Endodermal cell (in vitro differentiated cells): ENCODE data around the gene ATP5PO. TPM values are rescaled to one million over a fixed set of nuclear protein-coding genes. Genes with fewer than 3 reads are reported as not detected.
"Not testable (repeated sequence)": the region's sequence is repeated elsewhere in the genome, so short reads cannot be mapped to it uniquely, and the experiment has no call there.

Experiments used
- DNase-seq: peaks from one replicate; pipeline ENCODE4 v3.0.0-alpha.2; 2017
- H3K27ac ChIP-seq: 2 replicates; pipeline ENCODE4 v1.5.1; 2013; ENCODE audit warnings: mild to moderate bottlenecking, low read depth, low read length, moderate library complexity
- H3K27me3 ChIP-seq: 2 replicates; pipeline ENCODE4 v1.6.1; 2013; ENCODE audit warnings: mild to moderate bottlenecking, low read length, moderate library complexity; ENCODE audit not compliant: insufficient read depth, control insufficient read depth, poor library complexity, severe bottlenecking
- H3K36me3 ChIP-seq: 2 replicates; pipeline ENCODE4 v1.7.0; 2013; ENCODE audit warnings: mild to moderate bottlenecking, low read length, moderate library complexity; ENCODE audit not compliant: control insufficient read depth, insufficient read depth
- H3K4me1 ChIP-seq: one replicate; pipeline ENCODE4 v1.7.0; 2013; ENCODE audit warnings: low read length; ENCODE audit not compliant: control insufficient read depth, insufficient read depth
- H3K4me3 ChIP-seq: 2 replicates; pipeline ENCODE4 v1.5.1; 2013; ENCODE audit warnings: mild to moderate bottlenecking, low read length, moderate library complexity
- H3K9ac ChIP-seq: 2 replicates; pipeline ENCODE4 v1.6.1; 2013; ENCODE audit warnings: mild to moderate bottlenecking, low read length, moderate library complexity; ENCODE audit not compliant: poor library complexity, severe bottlenecking; ENCODE audit errors: extremely low read depth
- H3K9me3 ChIP-seq: 2 replicates; pipeline ENCODE4 v1.6.1; 2013; ENCODE audit warnings: mild to moderate bottlenecking, low read length, moderate library complexity; ENCODE audit not compliant: control insufficient read depth
- H3K27ac Mint-ChIP-seq: 2 replicates; pipeline ENCODE4 v1.8.0; 2020; ENCODE audit warnings: mixed read lengths
- H3K27me3 Mint-ChIP-seq: 2 replicates; pipeline ENCODE4 v1.8.0; 2021; ENCODE audit warnings: mild to moderate bottlenecking, mixed read lengths; ENCODE audit not compliant: insufficient read depth
- H3K36me3 Mint-ChIP-seq: 2 replicates; pipeline ENCODE4 v1.8.0; 2020; ENCODE audit warnings: low read depth, mixed read lengths
- H3K4me1 Mint-ChIP-seq: 2 replicates; pipeline ENCODE4 v1.8.0; 2020; ENCODE audit warnings: mixed read lengths
- H3K4me3 Mint-ChIP-seq: 2 replicates; pipeline ENCODE4 v1.8.0; 2020; ENCODE audit warnings: mild to moderate bottlenecking, moderate library complexity, mixed read lengths
- H3K9me3 Mint-ChIP-seq: 2 replicates; pipeline ENCODE4 v1.8.0; 2020; ENCODE audit warnings: mild to moderate bottlenecking, mixed read lengths
- WGBS, 2 experiments: methylation state at CpG; one replicate each; pipeline versions ENCODE4 v1.1.5 to v1.1.7; 2013; ENCODE audit warnings: missing lambda C conversion rate in 2 of 2, mixed read lengths in 1 of 2; ENCODE audit not compliant: insufficient coverage in 1 of 2, insufficient read length in 1 of 2; 5-methylcytosine and 5-hydroxymethylcytosine counted together
- total RNA-seq, 2 donors: library from RNA; stranded (reverse); fragmentation: NEBNext Ultra II Directional in 1 of 2; extraction: Animal tissue kit (Norgen Biotek cat#: 25700) in 1 of 2; gene quantifications; 2 replicates in 1 of 2; 3 replicates in 1 of 2; pipeline ENCODE4 v1.2.1, GENCODE V29; 2021
- TF ChIP-seq, protein P1 (sequence below): fragments of 200-600 bp; sonication (generic); conservative IDR thresholded peaks from 2 replicates; pipeline ENCODE4 v1.5.0; 2021; ENCODE audit warnings: antibody characterized with exemption, mild to moderate bottlenecking

ATP5PO gene
- total RNA-seq, 2 donors from 2014 or later = 223 to 252 TPM

DNA sequence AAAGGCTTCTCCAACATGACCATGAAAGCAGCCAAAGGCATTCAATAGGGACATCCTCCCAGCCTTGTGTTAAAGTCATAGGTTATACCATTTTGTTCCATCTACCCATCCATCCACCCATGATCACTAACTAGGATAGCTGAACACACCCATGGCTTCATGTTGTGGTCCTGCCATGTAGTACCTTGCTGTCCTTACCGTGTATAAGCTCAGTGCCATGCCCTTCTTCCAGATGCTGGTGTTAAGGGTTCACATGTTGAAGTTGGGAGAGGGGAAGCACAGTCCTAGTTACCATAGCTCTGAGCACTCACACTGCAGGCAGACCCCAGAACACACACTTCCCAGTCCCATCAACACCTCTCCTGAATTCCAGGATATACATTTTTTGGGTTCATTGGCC, 51.5 kb downstream of the ATP5PO start:
- no peaks in the 10 kb centered on the region for H3K27me3 Mint-ChIP-seq
- Histone ChIP-seq H3K9me3 (no peaks in the 10 kb centered on the region), H3K27ac (no peak overlapping the region), H3K27me3 (no peaks in the 10 kb centered on the region), H3K4me3 (no peak overlapping the region), H3K4me1 (no peaks in the 10 kb centered on the region), H3K36me3 (no peaks in the 10 kb centered on the region), H3K9ac (no peak overlapping the region)
- peaks cover 7% of the 10 kb centered on the region for H3K4me1 Mint-ChIP-seq
- H3K9me3 Mint-ChIP-seq = peaks cover 3% of the 10 kb centered on the region
- TF ChIP-seq, protein P1, sequence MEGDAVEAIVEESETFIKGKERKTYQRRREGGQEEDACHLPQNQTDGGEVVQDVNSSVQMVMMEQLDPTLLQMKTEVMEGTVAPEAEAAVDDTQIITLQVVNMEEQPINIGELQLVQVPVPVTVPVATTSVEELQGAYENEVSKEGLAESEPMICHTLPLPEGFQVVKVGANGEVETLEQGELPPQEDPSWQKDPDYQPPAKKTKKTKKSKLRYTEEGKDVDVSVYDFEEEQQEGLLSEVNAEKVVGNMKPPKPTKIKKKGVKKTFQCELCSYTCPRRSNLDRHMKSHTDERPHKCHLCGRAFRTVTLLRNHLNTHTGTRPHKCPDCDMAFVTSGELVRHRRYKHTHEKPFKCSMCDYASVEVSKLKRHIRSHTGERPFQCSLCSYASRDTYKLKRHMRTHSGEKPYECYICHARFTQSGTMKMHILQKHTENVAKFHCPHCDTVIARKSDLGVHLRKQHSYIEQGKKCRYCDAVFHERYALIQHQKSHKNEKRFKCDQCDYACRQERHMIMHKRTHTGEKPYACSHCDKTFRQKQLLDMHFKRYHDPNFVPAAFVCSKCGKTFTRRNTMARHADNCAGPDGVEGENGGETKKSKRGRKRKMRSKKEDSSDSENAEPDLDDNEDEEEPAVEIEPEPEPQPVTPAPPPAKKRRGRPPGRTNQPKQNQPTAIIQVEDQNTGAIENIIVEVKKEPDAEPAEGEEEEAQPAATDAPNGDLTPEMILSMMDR = no peak
- no peak overlapping the region for H3K27ac Mint-ChIP-seq
- H3K36me3 Mint-ChIP-seq = no peaks in the 10 kb centered on the region
- 92 to 100% methylated on average over 1 of the region's 1 CpG for WGBS, 2 experiments
- DNase-seq = no peak
- no peak overlapping the region for H3K4me3 Mint-ChIP-seq

DNA sequence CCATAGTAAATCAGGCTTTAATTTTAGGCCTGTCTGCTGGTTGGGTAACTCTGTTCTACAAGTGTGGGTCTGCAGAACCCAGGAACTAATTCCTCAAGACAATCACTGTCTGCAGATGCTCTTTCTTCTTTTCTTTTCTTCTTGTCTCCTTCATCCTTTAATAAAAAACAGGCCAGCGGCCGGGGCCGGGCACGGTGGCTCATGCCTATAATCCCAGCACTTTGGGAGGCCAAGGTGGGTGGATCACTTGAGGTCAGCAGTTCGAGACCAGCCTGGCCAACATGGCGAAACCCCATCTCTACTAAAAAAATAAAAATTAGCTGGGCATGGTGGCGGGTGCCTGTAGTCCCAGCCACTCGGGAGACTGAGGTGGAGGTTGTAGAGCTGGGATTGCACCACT, 52.4 kb downstream of the ATP5PO start:
- not testable (repeated sequence) for H3K9ac ChIP-seq, H3K27ac ChIP-seq, H3K4me3 ChIP-seq, H3K9me3 ChIP-seq, H3K36me3 ChIP-seq, H3K9me3 Mint-ChIP-seq, H3K4me1 ChIP-seq, H3K36me3 Mint-ChIP-seq, H3K4me3 Mint-ChIP-seq, H3K27me3 ChIP-seq, DNase-seq, H3K27me3 Mint-ChIP-seq, H3K27ac Mint-ChIP-seq
- WGBS, 2 experiments = 80 to 91% methylated on average over 1 to 7 of the region's 8 CpGs
- H3K4me1 Mint-ChIP-seq = peaks cover 16% of the 10 kb centered on the region

DNA sequence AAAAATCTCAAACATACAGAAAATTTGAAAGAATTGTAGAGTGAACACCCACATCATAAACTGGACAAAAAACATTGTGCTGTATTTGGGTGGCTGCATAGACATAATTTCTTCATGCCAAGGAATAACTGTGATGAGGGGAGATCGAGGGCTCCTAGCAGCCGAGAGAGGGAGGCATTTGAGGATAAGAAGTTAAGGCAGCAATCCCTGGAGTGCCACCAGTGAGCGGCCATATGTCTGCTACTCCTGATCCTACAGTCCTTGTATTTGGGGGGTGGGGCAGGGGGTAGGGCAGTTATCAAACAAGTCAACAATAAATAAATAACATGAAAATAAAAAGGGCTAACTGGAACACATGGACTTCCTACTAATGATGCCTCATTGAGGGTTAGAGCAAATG, 54.5 kb downstream of the ATP5PO start:
- Histone ChIP-seq H3K27me3 (no peaks in the 10 kb centered on the region), H3K36me3 (no peaks in the 10 kb centered on the region), H3K4me3 (no peak overlapping the region), H3K9me3 (no peaks in the 10 kb centered on the region), H3K4me1 (peaks cover 4% of the 10 kb centered on the region), H3K27ac (no peak overlapping the region), H3K9ac (no peak overlapping the region)
- DNase-seq = no peak
- H3K27ac Mint-ChIP-seq = no peak overlapping the region
- H3K4me1 Mint-ChIP-seq = peaks cover 22% of the 10 kb centered on the region
- no peak overlapping the region for H3K4me3 Mint-ChIP-seq
- 95 to 100% methylated on average over 2 to 3 of the region's 3 CpGs for WGBS, 2 experiments
- no peaks in the 10 kb centered on the region for H3K27me3 Mint-ChIP-seq
- TF ChIP-seq, protein P1 = no peak
- H3K36me3 Mint-ChIP-seq = no peaks in the 10 kb centered on the region
- H3K9me3 Mint-ChIP-seq = no peaks in the 10 kb centered on the region

DNA sequence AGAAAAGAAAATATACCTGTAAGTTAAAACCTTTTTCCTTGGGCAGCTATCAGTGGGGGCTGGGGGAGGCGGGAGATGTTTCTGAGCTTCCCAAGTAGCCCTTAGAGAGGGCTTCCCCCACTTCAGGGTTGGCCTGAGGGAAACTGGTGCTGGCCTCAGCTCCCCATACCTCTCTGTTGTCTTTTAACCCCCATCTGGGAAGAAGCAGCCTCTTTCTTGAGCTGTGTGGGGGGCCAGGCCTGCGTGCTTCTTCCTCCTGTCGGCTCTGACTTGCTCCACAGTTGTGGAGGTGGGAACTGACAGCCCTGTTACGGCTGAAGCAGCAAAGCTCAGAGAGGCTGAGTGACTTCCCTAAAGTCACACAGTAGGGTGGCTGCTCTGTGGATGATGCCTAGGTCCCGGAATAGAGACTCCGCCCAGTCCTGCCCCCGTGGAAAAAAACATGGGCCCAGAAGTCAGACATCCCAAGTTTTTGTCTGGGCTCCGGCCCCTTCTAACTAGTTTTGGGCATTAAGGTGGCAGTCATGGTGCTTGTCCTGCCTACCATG, 55.2 kb downstream of the ATP5PO start:
- TF ChIP-seq, protein P1 = no peak
- no peaks in the 10 kb centered on the region for H3K9me3 ChIP-seq
- Mint-ChIP-seq H3K27ac (no peak overlapping the region), H3K36me3 (no peaks in the 10 kb centered on the region), H3K9me3 (no peaks in the 10 kb centered on the region), H3K27me3 (no peaks in the 10 kb centered on the region), H3K4me3 (no peak overlapping the region), H3K4me1 (peaks cover 22% of the 10 kb centered on the region)
- no peaks in the 10 kb centered on the region for H3K36me3 ChIP-seq
- no peaks in the 10 kb centered on the region for H3K27me3 ChIP-seq
- H3K4me3 ChIP-seq = no peak overlapping the region
- no peak for DNase-seq
- no peak overlapping the region for H3K27ac ChIP-seq
- peaks cover 4% of the 10 kb centered on the region for H3K4me1 ChIP-seq
- WGBS, 2 experiments = 94 to 100% methylated on average over 4 to 8 of the region's 8 CpGs
- H3K9ac ChIP-seq = no peak overlapping the region
